H9 (cell line): ENCODE data around the gene BRD1. TPM values are rescaled to one million over a fixed set of nuclear protein-coding genes. Genes with fewer than 3 reads are reported as not detected.

Source experiments
- DNase-seq: peaks from one replicate; pipeline ENCODE4 v3.0.0-alpha.2; 2017
- H2AFZ ChIP-seq: one replicate; pipeline ENCODE4 v1.6.1; 2013; ENCODE audit warnings: mild to moderate bottlenecking, low read length, control low read depth, moderate library complexity
- H2AK5ac ChIP-seq: 2 replicates; pipeline ENCODE4 v1.6.1; 2013; ENCODE audit warnings: low read length, control low read depth, mixed read lengths; ENCODE audit not compliant: insufficient read length
- H2BK120ac ChIP-seq: one replicate; pipeline ENCODE4 v1.6.1; 2013; ENCODE audit warnings: low read depth, mild to moderate bottlenecking, low read length, control low read depth, inconsistent platforms; ENCODE audit not compliant: poor library complexity, severe bottlenecking
- H2BK12ac ChIP-seq: 2 replicates; pipeline ENCODE4 v1.6.1; 2013; ENCODE audit warnings: low read length, control low read depth, mixed read lengths, low read depth; ENCODE audit not compliant: insufficient read length
- H2BK15ac ChIP-seq: 2 replicates; pipeline ENCODE4 v1.6.1; 2013; ENCODE audit warnings: low read depth, low read length, control low read depth
- H2BK20ac ChIP-seq: one replicate; pipeline ENCODE4 v1.6.1; 2013; ENCODE audit warnings: low read depth, mild to moderate bottlenecking, low read length, control low read depth, inconsistent platforms; ENCODE audit not compliant: poor library complexity, severe bottlenecking
- H2BK5ac ChIP-seq: 2 replicates; pipeline ENCODE4 v1.6.1; 2013; ENCODE audit warnings: low read length, control low read depth, mixed read lengths; ENCODE audit not compliant: insufficient read length
- H3K14ac ChIP-seq: 2 replicates; pipeline ENCODE4 v1.6.1; 2013; ENCODE audit warnings: low read length, control low read depth; ENCODE audit not compliant: insufficient read depth
- H3K18ac ChIP-seq: 2 replicates; pipeline ENCODE4 v1.6.1; 2013; ENCODE audit warnings: low read depth, mild to moderate bottlenecking, mixed read lengths, low read length, control low read depth; ENCODE audit not compliant: insufficient read length
- H3K23ac ChIP-seq: 2 replicates; pipeline ENCODE4 v1.6.1; 2013; ENCODE audit warnings: low read length, control low read depth, mixed read lengths, low read depth; ENCODE audit not compliant: insufficient read length
- H3K23me2 ChIP-seq: 2 replicates; pipeline ENCODE4 v1.6.1; 2013; ENCODE audit warnings: low read depth, mild to moderate bottlenecking, mixed read lengths, low read length, control low read depth; ENCODE audit not compliant: insufficient read length, poor library complexity, severe bottlenecking
- H3K27ac ChIP-seq: 2 replicates; pipeline ENCODE4 v1.5.1; 2013; ENCODE audit warnings: low read length, control low read depth, mixed read lengths, low read depth; ENCODE audit not compliant: insufficient read length
- H3K27me3 ChIP-seq: 2 replicates; pipeline ENCODE4 v1.6.1; 2013; ENCODE audit warnings: low read length, control low read depth, inconsistent platforms; ENCODE audit not compliant: insufficient read depth
- H3K4ac ChIP-seq: 2 replicates; pipeline ENCODE4 v1.6.1; 2013; ENCODE audit warnings: low read depth, mild to moderate bottlenecking, control low read depth, inconsistent platforms, low read length, moderate library complexity
- H3K4me1 ChIP-seq: 2 replicates; pipeline ENCODE4 v1.6.1; 2013; ENCODE audit warnings: low read length, control low read depth, inconsistent platforms; ENCODE audit not compliant: insufficient read depth
- H3K4me2 ChIP-seq: 2 replicates; pipeline ENCODE4 v1.6.1; 2013; ENCODE audit warnings: low read length, control low read depth, mixed read lengths; ENCODE audit not compliant: insufficient read length, insufficient read depth
- H3K56ac ChIP-seq: 2 replicates; pipeline ENCODE4 v1.6.1; 2013; ENCODE audit warnings: low read depth, mild to moderate bottlenecking, mixed read lengths, low read length, control low read depth; ENCODE audit not compliant: insufficient read length
- H3K79me1 ChIP-seq: 2 replicates; pipeline ENCODE4 v1.6.1; 2013; ENCODE audit warnings: low read depth, mild to moderate bottlenecking, moderate library complexity, low read length, control low read depth, inconsistent platforms; ENCODE audit not compliant: insufficient read depth, poor library complexity, severe bottlenecking
- H3K79me2 ChIP-seq: 2 replicates; pipeline ENCODE4 v1.6.1; 2013; ENCODE audit warnings: low read length, control low read depth, inconsistent platforms; ENCODE audit not compliant: insufficient read depth
- H3K9ac ChIP-seq: 2 replicates; pipeline ENCODE4 v1.6.1; 2013; ENCODE audit warnings: low read length, control low read depth, mixed read lengths; ENCODE audit not compliant: insufficient read length; ENCODE audit errors: extremely low read depth
- H3K9me3 ChIP-seq: one replicate; pipeline ENCODE4 v1.6.1; 2013; ENCODE audit warnings: low read depth, low read length, inconsistent platforms; ENCODE audit not compliant: control insufficient read depth
- H3T11ph ChIP-seq: one replicate; pipeline ENCODE4 v1.6.1; 2013; ENCODE audit warnings: mild to moderate bottlenecking, low read length, control low read depth, inconsistent platforms
- H4K20me1 ChIP-seq: one replicate; pipeline ENCODE4 v1.6.1; 2013; ENCODE audit not compliant: control insufficient read depth, insufficient read length, insufficient read depth
- H4K5ac ChIP-seq: 2 replicates; pipeline ENCODE4 v1.6.1; 2013; ENCODE audit warnings: low read depth, mild to moderate bottlenecking, mixed read lengths, low read length, control low read depth; ENCODE audit not compliant: insufficient read length
- H4K8ac ChIP-seq: replicated peaks from 2 replicates; pipeline ENCODE4 v1.6.1; 2013; ENCODE audit warnings: low read length, control low read depth, mixed read lengths, low read depth; ENCODE audit not compliant: insufficient read length
- H4K91ac ChIP-seq: 2 replicates; pipeline ENCODE4 v1.6.1; 2013; ENCODE audit warnings: low read depth, mild to moderate bottlenecking, moderate library complexity, mixed read lengths, low read length, control low read depth; ENCODE audit not compliant: insufficient read length
- H3K27ac Mint-ChIP-seq, 3 experiments: 2 replicates in 2 of 3; 3 replicates in 1 of 3; pipeline ENCODE4 v1.8.0; 2020 to 2021; ENCODE audit warnings: mixed read lengths in 3 of 3, mild to moderate bottlenecking in 1 of 3, moderate library complexity in 1 of 3
- H3K27me3 Mint-ChIP-seq: 2 replicates; pipeline ENCODE4 v1.8.0; 2021; ENCODE audit warnings: low read depth, mild to moderate bottlenecking, moderate library complexity, mixed read lengths
- H3K36me3 Mint-ChIP-seq, 3 experiments: 2 replicates in 2 of 3; 3 replicates in 1 of 3; pipeline ENCODE4 v1.8.0; 2020 to 2021; ENCODE audit warnings: low read depth in 3 of 3, mixed read lengths in 3 of 3; ENCODE audit not compliant: insufficient read depth in 1 of 3
- H3K4me1 Mint-ChIP-seq, 2 experiments: 2 replicates each; pipeline ENCODE4 v1.8.0; 2020; ENCODE audit warnings: mixed read lengths in 2 of 2
- H3K4me3 Mint-ChIP-seq, 2 experiments: 2 replicates in 1 of 2; 3 replicates in 1 of 2; pipeline ENCODE4 v1.8.0; 2020 to 2021; ENCODE audit warnings: mild to moderate bottlenecking in 2 of 2, mixed read lengths in 2 of 2, moderate library complexity in 1 of 2
- H3K9me3 Mint-ChIP-seq, 2 experiments: 2 replicates in 1 of 2; 3 replicates in 1 of 2; pipeline ENCODE4 v1.8.0; 2020; ENCODE audit warnings: mild to moderate bottlenecking in 2 of 2, mixed read lengths in 2 of 2, moderate library complexity in 1 of 2
- CTCF ChIP-seq: fragments of 200-600 bp; sonication (generic); conservative IDR thresholded peaks from 3 replicates; pipeline ENCODE4 v1.8.0; 2021; ENCODE audit warnings: antibody characterized with exemption, mild to moderate bottlenecking
- WGBS: extraction: QIAGEN DNeasy Blood & Tissue Kit; methylation state at CpG from one replicate; pipeline ENCODE4 v1.1.7; 2013; ENCODE audit warnings: missing lambda C conversion rate, low lambda C conversion rate, mixed read lengths; ENCODE audit not compliant: insufficient read length; ENCODE audit errors: extremely low coverage; 5-methylcytosine and 5-hydroxymethylcytosine counted together
- total RNA-seq: library from RNA; stranded (reverse); gene quantifications from 2 replicates; pipeline ENCODE4 v1.2.1, GENCODE V29; 2021

BRD1 gene
- total RNA-seq, 1 experiment from 2014 or later = 51.3 TPM

GRCh38 chr22:49765951-49766350 is 61.7 kb downstream of the BRD1 start:
- Mint-ChIP-seq H3K4me1 (peaks cover 8 to 9% of the 10 kb centered on the region in 2 experiments), H3K27ac (no peak overlapping the region), H3K9me3 (peaks cover 10 to 12% of the 10 kb centered on the region in 2 experiments), H3K4me3 (no peak overlapping the region), H3K36me3 (peaks cover 5 to 11% (median 8%) of the 10 kb centered on the region in 3 experiments; a peak in 6 of 7 replicates), H3K27me3 (no peaks in the 10 kb centered on the region)
- Histone ChIP-seq H4K91ac (no peak overlapping the region), H4K20me1 (no peaks in the 10 kb centered on the region), H3K56ac (no peak overlapping the region), H3K14ac (no peak overlapping the region; the same call in 1 of the 2 replicates), H3K4me1 (no peaks in the 10 kb centered on the region), H2BK5ac (no peak overlapping the region), H3K4me2 (no peak overlapping the region), H3K4ac (no peak overlapping the region), H4K5ac (no peak overlapping the region), H2BK20ac (no peak overlapping the region), H2AFZ (no peak overlapping the region), H3K18ac (no peak overlapping the region), H3K23me2 (no peaks in the 10 kb centered on the region), H2BK12ac (no peak overlapping the region), H3K27ac (no peak overlapping the region), H4K8ac (no peak overlapping the region), H2BK15ac (no peak overlapping the region), H3K79me1 (no peaks in the 10 kb centered on the region), H3K23ac (no peak overlapping the region), H3K9ac (no peak overlapping the region), H3K9me3 (no peaks in the 10 kb centered on the region), H2AK5ac (no peak overlapping the region), H3T11ph (no peak overlapping the region), H3K79me2 (no peaks in the 10 kb centered on the region), H2BK120ac (no peak overlapping the region), H3K27me3 (no peaks in the 10 kb centered on the region)
- WGBS = no CpG with 5 or more reads among the region's 12 CpGs
- DNase-seq = no peak
- no peak for TF ChIP-seq CTCF
